ENCODE data around the gene VPS9D1. TPM values are rescaled to one million over a fixed set of nuclear protein-coding genes. Genes with fewer than 3 reads are reported as not detected.

The VPS9D1 gene
- total RNA-seq (2013): 12.7 TPM
- polyA plus RNA-seq (10 to 100 TPM in 1 of 3 donors, 1 to 10 TPM in 2; 1.2 to 29.7 (median 1.6) TPM), polyA minus RNA-seq (6.1 and 7.5 TPM in 2 replicates), total RNA-seq (9.4 to 32.7 (median 18.8) reads per million in 11 experiments)

GRCh38 chr16:89720813-89721545 is at the start of gene VPS9D1, which contains the start of gene ZNF276:
VPS9D1 (minus strand) TSS chr16:89720898; CDS start chr16:89720861, 37 bp downstream.
ZNF276 (plus strand) TSS chr16:89721537; CDS start chr16:89721641, 104 bp downstream.
- intact Hi-C loops (cut with micrococcal nuclease): loop anchor here (2.0 to 5.0 kb wide), 3 partner anchors 40 to 159 kb away; partner anchors contain the start of gene RPL13 (in 1 of the 2)
- peak within 1 kb of the TSS; percentile 96 to 99 (median 98) for H3K27ac Mint-ChIP-seq

More at GRCh38 chr16:89720813-89721545, at the start of gene VPS9D1, which contains the start of gene ZNF276:
- peak within 1 kb of the TSS; percentile 92 for H3K9ac ChIP-seq (ENCODE audit: insufficient read depth, low read length, poor library complexity, severe bottlenecking)
- H3K27me3 ChIP-seq (ENCODE audit: control insufficient read depth in 2 of 2, insufficient read depth in 2 of 2, low read length in 2 of 2): no peaks in the 10 kb centered on the region
- H3K36me3 Mint-ChIP-seq: peaks cover 19 to 41% of the 10 kb centered on the region in 2 donors
- no peaks in the 10 kb centered on the region for H3K9me3 ChIP-seq (replicated peaks in 1 of 2; ENCODE audit: control insufficient read depth in 1 of 2, insufficient read depth in 1 of 2, low read length in 2 of 2)
- peaks cover 14 to 31% of the 10 kb centered on the region in 2 donors for H3K36me3 ChIP-seq (replicated peaks in 1 of 2; ENCODE audit: control insufficient read depth in 1 of 2, insufficient read depth in 2 of 2, low read length in 2 of 2)
- peaks cover 52% of the 10 kb centered on the region for H3K79me2 ChIP-seq (ENCODE audit: insufficient read depth, low read length)
- peaks cover 51% of the 10 kb centered on the region for H3K4me1 Mint-ChIP-seq
- H3K9me3 Mint-ChIP-seq: no peaks in the 10 kb centered on the region
- no peak for TF ChIP-seq CTCF (IDR thresholded peaks at IDR 0.05)
- H3K4me3 ChIP-seq (replicated peaks in 1 of 3; ENCODE audit: low read depth in 2 of 3, low read length in 3 of 3): peak within 1 kb of the TSS; percentile 51 to 97 (median 64)
- H3K4me1 ChIP-seq (ENCODE audit: control insufficient read depth in 1 of 2, insufficient read depth in 2 of 2, low read length in 2 of 2): peaks cover 45 to 57% of the 10 kb centered on the region in 2 donors
- H4K20me1 ChIP-seq (ENCODE audit: insufficient read depth, low read length): peaks cover 42% of the 10 kb centered on the region
- peak; percentile 61 to 64 (median 61) for DNase-seq
- H3K4me3 Mint-ChIP-seq: peak within 1 kb of the TSS; percentile 91 to 94
- H3K4me2 ChIP-seq (replicated peaks; ENCODE audit: extremely low read depth, low read length, poor library complexity, severe bottlenecking): peak within 1 kb of the TSS; percentile 99
- under 1% methylated on average over 103 of the region's 103 CpGs for WGBS (ENCODE audit: insufficient coverage)
- no peaks in the 10 kb centered on the region for H3K27me3 Mint-ChIP-seq (ENCODE audit: low read depth in 3 of 3)
- H2AFZ ChIP-seq (ENCODE audit: insufficient read depth, low read depth, low read length, poor library complexity, severe bottlenecking): peak within 1 kb of the TSS; percentile 77
- H3K27ac ChIP-seq (ENCODE audit: low read depth in 1 of 2, low read length in 2 of 2): peak within 1 kb of the TSS; percentile 92

All from CD14-positive monocyte (primary cell).